SU-DHL-6 (cell line): ENCODE results near the gene PRSS27.
"Not testable (repeated sequence)": the region's sequence is repeated elsewhere in the genome, so short reads cannot be mapped to it uniquely, and the experiment has no call there.

Source experiments
- H2AFZ ChIP-seq: fragments of 200-600 bp; sonication (generic); 2 replicates; pipeline ENCODE4 v1.6.1; 2014; ENCODE audit warnings: low read depth, mild to moderate bottlenecking, moderate library complexity, mixed read lengths, antibody characterized with exemption, low read length; ENCODE audit not compliant: severe bottlenecking
- H3F3A ChIP-seq: fragments of 200-600 bp; shearing (Covaris generic); 2 replicates; pipeline ENCODE4 v1.6.0; 2016; ENCODE audit warnings: antibody characterized with exemption, mild to moderate bottlenecking; ENCODE audit not compliant: insufficient read depth
- H3K27ac ChIP-seq: fragments of 200-600 bp; sonication (generic); 2 replicates; pipeline ENCODE4 v1.5.1; 2016; ENCODE audit warnings: low read depth, mild to moderate bottlenecking, low read length, moderate library complexity, mixed read lengths
- H3K27me3 ChIP-seq: fragments of 200-600 bp; sonication (generic), shearing (Covaris generic); 2 replicates; pipeline ENCODE4 v1.6.0; 2014; ENCODE audit warnings: mild to moderate bottlenecking, low read length
- H3K36me3 ChIP-seq: fragments of 200-600 bp; sonication (generic); 2 replicates; pipeline ENCODE4 v1.6.1; 2014; ENCODE audit warnings: mild to moderate bottlenecking, low read length, mixed read lengths
- H3K4me2 ChIP-seq: fragments of 300-600, 200-600 bp; shearing (Covaris generic), sonication (generic); 2 replicates; pipeline ENCODE4 v1.6.0; 2014; ENCODE audit warnings: low read length, low read depth, mild to moderate bottlenecking; ENCODE audit not compliant: poor library complexity, severe bottlenecking
- H3K4me3 ChIP-seq: fragments of 200-600 bp; sonication (generic); 2 replicates; pipeline ENCODE4 v1.5.1; 2014; ENCODE audit warnings: antibody characterized with exemption, low read length, mild to moderate bottlenecking, mixed read lengths; ENCODE audit not compliant: insufficient read depth, poor library complexity, severe bottlenecking
- H3K79me2 ChIP-seq: fragments of 200-600 bp; sonication (generic); 2 replicates; pipeline ENCODE4 v1.6.1; 2014; ENCODE audit warnings: mild to moderate bottlenecking, low read length, moderate library complexity; ENCODE audit not compliant: insufficient read depth
- H3K9ac ChIP-seq: fragments of 200-600 bp; sonication (generic); 2 replicates; pipeline ENCODE4 v1.7.0; 2014; ENCODE audit warnings: mild to moderate bottlenecking, low read length
- H3K9me2 ChIP-seq: fragments of 200-600 bp; sonication (generic); replicated peaks from 2 replicates; pipeline ENCODE4 v1.6.1; 2014; ENCODE audit warnings: low read length; ENCODE audit not compliant: insufficient read depth
- H3K9me3 ChIP-seq: fragments of 200-600 bp; sonication (generic); 2 replicates; pipeline ENCODE4 v1.6.1; 2014; ENCODE audit warnings: low read length, mixed read lengths; ENCODE audit not compliant: insufficient read depth
- H4K20me1 ChIP-seq: fragments of 200-600 bp; sonication (generic); 2 replicates; pipeline ENCODE4 v1.6.1; 2014; ENCODE audit warnings: low read depth, mild to moderate bottlenecking, antibody characterized with exemption, low read length, moderate library complexity, mixed read lengths
- EZH2phosphoT487 ChIP-seq: fragments of 200-600 bp; sonication (generic), shearing (Covaris generic); conservative IDR thresholded peaks from 2 replicates; pipeline ENCODE4 v1.6.1; 2018; ENCODE audit warnings: mild to moderate bottlenecking, antibody characterized with exemption, low read length, moderate library complexity, mixed read lengths
- TF ChIP-seq, protein P1 (sequence below): fragments of 200-600 bp; sonication (generic); IDR thresholded peaks from one replicate; pipeline ENCODE4 v1.5.1; 2017; ENCODE audit warnings: antibody characterized with exemption, mild to moderate bottlenecking, low read length, moderate library complexity; ENCODE audit not compliant: insufficient read depth, poor library complexity, severe bottlenecking

Gene PRSS27

GRCh38 chr16:2697401-2697948 is 22.5 kb downstream of the PRSS27 start:
- H3K36me3 ChIP-seq: no peaks in the 10 kb centered on the region
- H3K27ac ChIP-seq: no peak overlapping the region
- no peak overlapping the region for H3K9ac ChIP-seq
- H2AFZ ChIP-seq: no peak overlapping the region
- H3K9me3 ChIP-seq: no peaks in the 10 kb centered on the region
- no peaks in the 10 kb centered on the region for H4K20me1 ChIP-seq
- H3K27me3 ChIP-seq: no peaks in the 10 kb centered on the region
- no peak overlapping the region for H3K4me2 ChIP-seq
- H3K79me2 ChIP-seq: no peaks in the 10 kb centered on the region; the same call in 1 of the 2 replicates
- no peaks in the 10 kb centered on the region for H3F3A ChIP-seq
- TF ChIP-seq, protein P1, sequence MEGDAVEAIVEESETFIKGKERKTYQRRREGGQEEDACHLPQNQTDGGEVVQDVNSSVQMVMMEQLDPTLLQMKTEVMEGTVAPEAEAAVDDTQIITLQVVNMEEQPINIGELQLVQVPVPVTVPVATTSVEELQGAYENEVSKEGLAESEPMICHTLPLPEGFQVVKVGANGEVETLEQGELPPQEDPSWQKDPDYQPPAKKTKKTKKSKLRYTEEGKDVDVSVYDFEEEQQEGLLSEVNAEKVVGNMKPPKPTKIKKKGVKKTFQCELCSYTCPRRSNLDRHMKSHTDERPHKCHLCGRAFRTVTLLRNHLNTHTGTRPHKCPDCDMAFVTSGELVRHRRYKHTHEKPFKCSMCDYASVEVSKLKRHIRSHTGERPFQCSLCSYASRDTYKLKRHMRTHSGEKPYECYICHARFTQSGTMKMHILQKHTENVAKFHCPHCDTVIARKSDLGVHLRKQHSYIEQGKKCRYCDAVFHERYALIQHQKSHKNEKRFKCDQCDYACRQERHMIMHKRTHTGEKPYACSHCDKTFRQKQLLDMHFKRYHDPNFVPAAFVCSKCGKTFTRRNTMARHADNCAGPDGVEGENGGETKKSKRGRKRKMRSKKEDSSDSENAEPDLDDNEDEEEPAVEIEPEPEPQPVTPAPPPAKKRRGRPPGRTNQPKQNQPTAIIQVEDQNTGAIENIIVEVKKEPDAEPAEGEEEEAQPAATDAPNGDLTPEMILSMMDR: no peak
- no peak for TF ChIP-seq EZH2phosphoT487
- H3K9me2 ChIP-seq: no peaks in the 10 kb centered on the region
- H3K4me3 ChIP-seq: no peak overlapping the region

- not testable (repeated sequence) for H4K20me1 ChIP-seq, H3K27me3 ChIP-seq, H3K79me2 ChIP-seq, H3K9me2 ChIP-seq, H3F3A ChIP-seq, H3K27ac ChIP-seq, H3K36me3 ChIP-seq, H2AFZ ChIP-seq, H3K4me2 ChIP-seq, H3K9me3 ChIP-seq, H3K9ac ChIP-seq, H3K4me3 ChIP-seq
Measured at GRCh38 chr16:2696601-2697250, 23.3 kb downstream of the PRSS27 start.

DNA sequence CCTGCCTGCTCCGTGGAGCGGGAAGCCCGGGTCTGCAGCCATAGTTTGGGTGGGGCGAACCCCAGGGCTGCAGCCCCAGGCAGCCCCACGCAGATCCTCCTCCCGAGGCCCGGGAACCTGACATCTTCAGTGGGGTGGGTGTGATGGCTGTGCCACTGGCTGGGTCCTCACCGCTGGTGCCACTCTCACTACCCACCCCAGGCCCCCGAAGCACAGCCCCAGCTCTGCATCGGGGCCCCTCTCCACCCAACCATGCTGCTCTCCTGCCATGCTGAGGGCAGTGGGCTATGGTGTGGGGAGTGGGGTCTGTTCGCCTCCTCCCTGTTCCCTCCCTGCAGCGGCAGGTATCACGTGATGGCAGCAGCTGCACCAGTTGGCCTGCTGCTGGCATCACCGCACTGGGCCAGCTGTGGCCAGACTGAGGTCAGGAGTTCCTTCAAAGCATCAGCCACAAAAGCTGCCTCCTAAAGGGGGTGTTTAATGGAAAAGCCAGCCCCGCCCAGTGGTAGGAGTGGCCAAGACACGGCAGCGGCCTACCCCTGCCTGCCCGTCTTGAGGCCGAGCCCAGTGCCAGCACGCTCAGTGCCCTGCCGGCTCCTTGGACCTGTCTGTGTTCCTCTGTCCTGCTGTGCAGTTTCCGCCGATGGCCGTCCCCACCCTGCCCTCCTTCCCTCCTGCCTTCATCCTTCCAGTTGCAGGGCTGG is 26.9 kb downstream of the PRSS27 start:
- Histone ChIP-seq H3K36me3 (no peaks in the 10 kb centered on the region), H3K27me3 (no peaks in the 10 kb centered on the region), H3F3A (no peaks in the 10 kb centered on the region), H3K9me3 (no peaks in the 10 kb centered on the region), H3K9ac (no peak overlapping the region), H3K27ac (no peak overlapping the region), H3K4me2 (no peak overlapping the region), H4K20me1 (no peaks in the 10 kb centered on the region), H3K79me2 (peaks cover 3% of the 10 kb centered on the region; the same call in 1 of the 2 replicates), H2AFZ (no peak overlapping the region), H3K4me3 (no peak overlapping the region), H3K9me2 (no peaks in the 10 kb centered on the region)
- TF ChIP-seq, protein P1: no peak
- no peak for TF ChIP-seq EZH2phosphoT487
